Liver (tissue), 9 donors: ENCODE results near the gene TCAIM. TPM values are rescaled to one million over a fixed set of nuclear protein-coding genes. Genes with fewer than 3 reads are reported as not detected.

ENCODE experiments used
- DNase-seq: peaks from one replicate; pipeline ENCODE4 v3.0.0-alpha.2; 2017; ENCODE audit warnings: low spot score
- H3K27ac ChIP-seq, 2 donors: one replicate each; pipeline ENCODE4 v1.7.0; 2013; ENCODE audit warnings: inconsistent platforms in 2 of 2, low read length in 2 of 2, control low read depth in 1 of 2, low read depth in 1 of 2, mild to moderate bottlenecking in 1 of 2
- H3K27me3 ChIP-seq, 4 donors: one replicate each; pipeline versions ENCODE4 v1.6.1 to v1.7.0; 2013; ENCODE audit warnings: low read length in 3 of 4, inconsistent platforms in 1 of 4, mild to moderate bottlenecking in 1 of 4, moderate library complexity in 1 of 4; ENCODE audit not compliant: control insufficient read depth in 4 of 4, insufficient read depth in 4 of 4
- H3K36me3 ChIP-seq, 4 donors: one replicate each; pipeline versions ENCODE4 v1.6.1 to v1.7.0; 2013; ENCODE audit warnings: low read length in 3 of 4, mild to moderate bottlenecking in 3 of 4, low read depth in 1 of 4, moderate library complexity in 1 of 4; ENCODE audit not compliant: control insufficient read depth in 4 of 4, insufficient read depth in 3 of 4
- H3K4me1 ChIP-seq, 4 donors: one replicate each; pipeline versions ENCODE4 v1.6.1 to v1.7.0; 2013; ENCODE audit warnings: low read length in 3 of 4, mild to moderate bottlenecking in 3 of 4, moderate library complexity in 1 of 4; ENCODE audit not compliant: control insufficient read depth in 4 of 4, insufficient read depth in 4 of 4
- H3K4me3 ChIP-seq, 3 donors: one replicate each; pipeline versions ENCODE4 v1.6.1 to v1.7.0; 2013; ENCODE audit warnings: low read length in 3 of 3, control low read depth in 1 of 3, low read depth in 1 of 3, mild to moderate bottlenecking in 1 of 3
- H3K9ac ChIP-seq, 2 donors: one replicate each; pipeline ENCODE4 v1.7.0; 2013; ENCODE audit warnings: low read length in 2 of 2, mild to moderate bottlenecking in 2 of 2, moderate library complexity in 2 of 2, control low read depth in 1 of 2, low read depth in 1 of 2
- H3K9me3 ChIP-seq, 4 donors: one replicate each; pipeline versions ENCODE4 v1.6.1 to v1.7.0; 2013; ENCODE audit warnings: low read length in 3 of 4; ENCODE audit not compliant: control insufficient read depth in 4 of 4
- EGR1 ChIP-seq, 2 donors: IDR thresholded peaks; 2 replicates each; pipeline ENCODE4 v1.6.1; 2016 to 2018; ENCODE audit warnings: antibody characterized with exemption in 2 of 2, low read depth in 2 of 2
- FOXA1 ChIP-seq: IDR thresholded peaks from 2 replicates; pipeline ENCODE4 v1.6.1; 2016; ENCODE audit warnings: antibody characterized with exemption
- FOXA2 ChIP-seq: IDR thresholded peaks from 2 replicates; pipeline ENCODE4 v1.6.1; 2016; ENCODE audit warnings: antibody characterized with exemption
- GABPA ChIP-seq, 2 donors: IDR thresholded peaks in 1 of 2; conservative IDR thresholded peaks in 1 of 2; 2 replicates each; pipeline ENCODE4 v1.6.1; 2016; ENCODE audit warnings: antibody characterized with exemption in 2 of 2, mild to moderate bottlenecking in 1 of 2, moderate library complexity in 1 of 2
- HNF4A ChIP-seq, 2 donors: conservative IDR thresholded peaks; 2 replicates each; pipeline ENCODE4 v1.6.1; 2016; ENCODE audit warnings: antibody characterized with exemption in 2 of 2, mild to moderate bottlenecking in 2 of 2
- HNF4G ChIP-seq: IDR thresholded peaks from 2 replicates; pipeline ENCODE4 v1.6.1; 2016; ENCODE audit warnings: antibody characterized with exemption
- JUND ChIP-seq, 2 donors: IDR thresholded peaks; 2 replicates each; pipeline ENCODE4 v1.6.1; 2016; ENCODE audit warnings: antibody characterized with exemption in 2 of 2
- NR2F2 ChIP-seq: IDR thresholded peaks from 2 replicates; pipeline ENCODE4 v1.6.1; 2016; ENCODE audit warnings: antibody characterized with exemption
- RAD21 ChIP-seq, 2 donors: IDR thresholded peaks; 2 replicates each; pipeline ENCODE4 v1.6.1; 2016; ENCODE audit warnings: antibody characterized with exemption in 2 of 2, mild to moderate bottlenecking in 2 of 2
- RXRA ChIP-seq, 2 donors: IDR thresholded peaks; 2 replicates each; pipeline ENCODE4 v1.6.1; 2017 to 2018; ENCODE audit warnings: antibody characterized with exemption in 2 of 2, mild to moderate bottlenecking in 1 of 2
- SP1 ChIP-seq: IDR thresholded peaks from 2 replicates; pipeline ENCODE4 v1.6.1; 2018; ENCODE audit warnings: antibody characterized with exemption, mild to moderate bottlenecking
- TAF1 ChIP-seq: conservative IDR thresholded peaks from 2 replicates; pipeline ENCODE4 v1.6.1; 2016; ENCODE audit warnings: antibody characterized with exemption, mild to moderate bottlenecking
- YY1 ChIP-seq: IDR thresholded peaks from 2 replicates; pipeline ENCODE4 v1.6.1; 2016; ENCODE audit warnings: antibody characterized with exemption, mild to moderate bottlenecking
- WGBS: extraction: QIAGEN DNeasy Blood & Tissue Kit; methylation state at CpG from one replicate; pipeline ENCODE4 v1.1.7; 2013; 5-methylcytosine and 5-hydroxymethylcytosine counted together
- polyA plus RNA-seq, 2 donors: library from polyadenylated mRNA; stranded (reverse) in 1 of 2; unstranded in 1 of 2; fragments of 200-250 nt in 1 of 2; fragments of >200 nt in 1 of 2; fragmentation: Nextera tagmentation in 1 of 2; extraction: Ambion mirVana in 1 of 2; gene quantifications; one replicate each; pipeline versions ENCODE4 v1.2.1 to v1.2.3, GENCODE V29; 2013 to 2015
- total RNA-seq, 2 donors: library from RNA; depleted of rRNA; stranded (reverse); fragments of >200 nt; gene quantifications; one replicate each; pipeline ENCODE4 v1.2.3, GENCODE V29; 2014
- TF ChIP-seq, protein P1 (sequence below): IDR thresholded peaks from 2 replicates; pipeline ENCODE4 v1.6.1; 2016; ENCODE audit warnings: antibody characterized with exemption
- TF ChIP-seq, protein P2 (sequence below): IDR thresholded peaks from 2 replicates; pipeline ENCODE4 v1.6.1; 2016; ENCODE audit warnings: antibody characterized with exemption
- TF ChIP-seq, protein P3 (sequence below): IDR thresholded peaks from 2 replicates; pipeline ENCODE4 v1.6.1; 2016; ENCODE audit warnings: antibody characterized with exemption
- TF ChIP-seq, protein P4 (sequence below): fragments of 150-350 bp; IDR thresholded peaks from 2 replicates; pipeline ENCODE4 v1.5.1; 2017; ENCODE audit warnings: improper control_type of control experiment, low read depth, low read length; ENCODE audit not compliant: missing input control
- TF ChIP-seq, protein P5 (sequence below): IDR thresholded peaks from 2 replicates; pipeline ENCODE4 v1.6.1; 2016; ENCODE audit warnings: antibody characterized with exemption, mild to moderate bottlenecking
- donor health status: healthy.
- donor health status: healthy.
- donor health status: healthy.
- donor health status: healthy.
- donor health status: healthy.

The TCAIM gene
- total and polyA plus RNA-seq, 4 donors = 21.0 to 46.6 (median 24.0) TPM

DNA sequence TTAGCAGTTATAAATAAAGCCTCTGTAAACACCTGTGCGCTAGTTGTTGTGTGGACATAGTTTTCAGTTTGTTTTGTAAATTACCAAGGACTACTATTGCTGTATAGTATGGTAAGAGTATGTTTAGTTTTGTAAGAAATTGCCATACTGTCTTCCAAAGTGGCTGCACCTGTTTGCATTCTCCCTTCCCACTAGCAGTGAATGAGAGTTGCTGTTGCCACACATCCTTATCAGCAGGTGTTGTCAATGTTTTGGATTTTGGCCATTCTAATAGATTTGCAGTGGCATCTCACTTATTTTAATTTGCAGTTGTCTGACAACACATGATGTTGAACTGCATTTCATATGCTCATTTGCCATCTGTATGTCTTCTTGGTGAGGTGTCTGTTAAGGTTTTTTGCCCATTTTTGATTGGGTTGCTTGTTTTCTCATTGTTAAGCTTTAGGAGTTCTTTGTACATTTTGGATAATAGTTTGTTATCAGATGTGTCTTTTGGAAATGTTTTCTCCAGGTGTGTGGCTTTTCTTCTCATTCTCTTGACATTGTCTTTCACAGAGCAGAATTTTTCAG is 14.9 kb downstream of the TCAIM start:
- H3K9ac ChIP-seq = no peak overlapping the region
- TF ChIP-seq SP1 = no peak
- no peak for TF ChIP-seq FOXA2
- TF ChIP-seq JUND (IDR thresholded peaks at IDR 0.05) = no peak
- TF ChIP-seq NR2F2 = no peak
- TF ChIP-seq GABPA (IDR thresholded peaks at IDR 0.05 in 1 of 2, conservative IDR thresholded peaks at IDR 0.05 in 1 of 2) = no peak
- peaks cover 3 to 36% (median 10%) of the 10 kb centered on the region in 4 donors for H3K4me1 ChIP-seq
- H3K27me3 ChIP-seq = no peaks in the 10 kb centered on the region
- DNase-seq = no peak
- H3K27ac ChIP-seq = no peak overlapping the region
- WGBS = 53% methylated on average over 1 of the region's 1 CpG
- H3K36me3 ChIP-seq = peaks cover 0 to under 1% (median 0%) of the 10 kb centered on the region in 4 donors
- no peaks in the 10 kb centered on the region for H3K9me3 ChIP-seq
- H3K4me3 ChIP-seq = no peak overlapping the region

DNA sequence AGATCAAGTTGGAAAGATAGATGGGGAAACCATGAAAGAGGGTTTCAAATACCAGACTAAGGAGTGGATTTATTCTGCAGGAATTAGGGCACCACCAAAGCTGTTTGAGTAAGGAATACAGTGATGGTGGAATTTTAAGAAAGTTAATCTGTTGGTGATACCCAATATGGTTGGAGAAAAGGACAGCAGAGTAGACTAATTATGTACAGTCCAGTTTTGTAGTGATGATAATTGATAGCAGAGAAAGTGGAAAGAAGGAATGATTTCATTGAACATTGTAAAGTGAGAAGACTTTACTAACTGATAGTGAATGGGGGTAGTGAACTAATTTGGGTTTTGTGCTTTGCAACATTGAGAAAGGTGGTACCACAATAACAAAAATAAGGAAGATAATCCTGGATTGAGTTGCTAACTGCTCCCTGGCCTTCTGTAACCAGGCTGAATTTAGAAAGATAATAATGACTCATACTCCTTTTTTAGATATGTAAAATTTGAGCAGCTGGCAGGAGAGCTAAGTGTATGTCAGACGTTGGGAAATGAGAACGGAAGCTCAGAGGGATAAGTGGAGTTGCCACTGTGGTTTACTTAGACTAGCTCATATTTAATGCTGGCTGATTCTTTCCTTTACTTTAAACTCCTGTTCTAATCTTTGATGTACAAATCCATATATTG is 16.9 kb downstream of the TCAIM start:
- Histone ChIP-seq H3K27me3 (no peaks in the 10 kb centered on the region), H3K9ac (no peak overlapping the region), H3K36me3 (peaks cover 0 to 2% (median under 1%) of the 10 kb centered on the region in 4 donors), H3K27ac (peak overlapping the region; percentile 55 to 57), H3K4me1 (peaks cover 9 to 53% (median 23%) of the 10 kb centered on the region in 4 donors), H3K9me3 (no peaks in the 10 kb centered on the region), H3K4me3 (no peak overlapping the region)
- WGBS = 24% methylated on average over 2 of the region's 2 CpGs
- TF ChIP-seq HNF4A (conservative IDR thresholded peaks at IDR 0.05) (peak in 1 of 2 donors; percentile 15), NR2F2 (no peak), GABPA (IDR thresholded peaks at IDR 0.05 in 1 of 2, conservative IDR thresholded peaks at IDR 0.05 in 1 of 2) (no peak), FOXA1 (no peak), EGR1 (IDR thresholded peaks at IDR 0.05; ENCODE audit: low read depth in 2 of 2) (no peak), FOXA2 (peak; percentile 41), TAF1 (no peak), RXRA (IDR thresholded peaks at IDR 0.05) (peak in 1 of 2 donors; percentile 44), SP1 (no peak), RAD21 (IDR thresholded peaks at IDR 0.05) (peak in 1 of 2 donors; percentile 14), JUND (IDR thresholded peaks at IDR 0.05) (peak; percentile 92 to 95), YY1 (peak; percentile 37), HNF4G (no peak)
- TF ChIP-seq, protein P1, sequence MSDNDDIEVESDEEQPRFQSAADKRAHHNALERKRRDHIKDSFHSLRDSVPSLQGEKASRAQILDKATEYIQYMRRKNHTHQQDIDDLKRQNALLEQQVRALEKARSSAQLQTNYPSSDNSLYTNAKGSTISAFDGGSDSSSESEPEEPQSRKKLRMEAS = peak; percentile 29
- TF ChIP-seq, protein P2, sequence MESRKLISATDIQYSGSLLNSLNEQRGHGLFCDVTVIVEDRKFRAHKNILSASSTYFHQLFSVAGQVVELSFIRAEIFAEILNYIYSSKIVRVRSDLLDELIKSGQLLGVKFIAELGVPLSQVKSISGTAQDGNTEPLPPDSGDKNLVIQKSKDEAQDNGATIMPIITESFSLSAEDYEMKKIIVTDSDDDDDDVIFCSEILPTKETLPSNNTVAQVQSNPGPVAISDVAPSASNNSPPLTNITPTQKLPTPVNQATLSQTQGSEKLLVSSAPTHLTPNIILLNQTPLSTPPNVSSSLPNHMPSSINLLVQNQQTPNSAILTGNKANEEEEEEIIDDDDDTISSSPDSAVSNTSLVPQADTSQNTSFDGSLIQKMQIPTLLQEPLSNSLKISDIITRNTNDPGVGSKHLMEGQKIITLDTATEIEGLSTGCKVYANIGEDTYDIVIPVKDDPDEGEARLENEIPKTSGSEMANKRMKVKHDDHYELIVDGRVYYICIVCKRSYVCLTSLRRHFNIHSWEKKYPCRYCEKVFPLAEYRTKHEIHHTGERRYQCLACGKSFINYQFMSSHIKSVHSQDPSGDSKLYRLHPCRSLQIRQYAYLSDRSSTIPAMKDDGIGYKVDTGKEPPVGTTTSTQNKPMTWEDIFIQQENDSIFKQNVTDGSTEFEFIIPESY = peak; percentile 46
- TF ChIP-seq, protein P3, sequence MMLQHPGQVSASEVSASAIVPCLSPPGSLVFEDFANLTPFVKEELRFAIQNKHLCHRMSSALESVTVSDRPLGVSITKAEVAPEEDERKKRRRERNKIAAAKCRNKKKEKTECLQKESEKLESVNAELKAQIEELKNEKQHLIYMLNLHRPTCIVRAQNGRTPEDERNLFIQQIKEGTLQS = peak; percentile 84
- TF ChIP-seq, protein P4, sequence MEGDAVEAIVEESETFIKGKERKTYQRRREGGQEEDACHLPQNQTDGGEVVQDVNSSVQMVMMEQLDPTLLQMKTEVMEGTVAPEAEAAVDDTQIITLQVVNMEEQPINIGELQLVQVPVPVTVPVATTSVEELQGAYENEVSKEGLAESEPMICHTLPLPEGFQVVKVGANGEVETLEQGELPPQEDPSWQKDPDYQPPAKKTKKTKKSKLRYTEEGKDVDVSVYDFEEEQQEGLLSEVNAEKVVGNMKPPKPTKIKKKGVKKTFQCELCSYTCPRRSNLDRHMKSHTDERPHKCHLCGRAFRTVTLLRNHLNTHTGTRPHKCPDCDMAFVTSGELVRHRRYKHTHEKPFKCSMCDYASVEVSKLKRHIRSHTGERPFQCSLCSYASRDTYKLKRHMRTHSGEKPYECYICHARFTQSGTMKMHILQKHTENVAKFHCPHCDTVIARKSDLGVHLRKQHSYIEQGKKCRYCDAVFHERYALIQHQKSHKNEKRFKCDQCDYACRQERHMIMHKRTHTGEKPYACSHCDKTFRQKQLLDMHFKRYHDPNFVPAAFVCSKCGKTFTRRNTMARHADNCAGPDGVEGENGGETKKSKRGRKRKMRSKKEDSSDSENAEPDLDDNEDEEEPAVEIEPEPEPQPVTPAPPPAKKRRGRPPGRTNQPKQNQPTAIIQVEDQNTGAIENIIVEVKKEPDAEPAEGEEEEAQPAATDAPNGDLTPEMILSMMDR = no peak
- TF ChIP-seq, protein P5, sequence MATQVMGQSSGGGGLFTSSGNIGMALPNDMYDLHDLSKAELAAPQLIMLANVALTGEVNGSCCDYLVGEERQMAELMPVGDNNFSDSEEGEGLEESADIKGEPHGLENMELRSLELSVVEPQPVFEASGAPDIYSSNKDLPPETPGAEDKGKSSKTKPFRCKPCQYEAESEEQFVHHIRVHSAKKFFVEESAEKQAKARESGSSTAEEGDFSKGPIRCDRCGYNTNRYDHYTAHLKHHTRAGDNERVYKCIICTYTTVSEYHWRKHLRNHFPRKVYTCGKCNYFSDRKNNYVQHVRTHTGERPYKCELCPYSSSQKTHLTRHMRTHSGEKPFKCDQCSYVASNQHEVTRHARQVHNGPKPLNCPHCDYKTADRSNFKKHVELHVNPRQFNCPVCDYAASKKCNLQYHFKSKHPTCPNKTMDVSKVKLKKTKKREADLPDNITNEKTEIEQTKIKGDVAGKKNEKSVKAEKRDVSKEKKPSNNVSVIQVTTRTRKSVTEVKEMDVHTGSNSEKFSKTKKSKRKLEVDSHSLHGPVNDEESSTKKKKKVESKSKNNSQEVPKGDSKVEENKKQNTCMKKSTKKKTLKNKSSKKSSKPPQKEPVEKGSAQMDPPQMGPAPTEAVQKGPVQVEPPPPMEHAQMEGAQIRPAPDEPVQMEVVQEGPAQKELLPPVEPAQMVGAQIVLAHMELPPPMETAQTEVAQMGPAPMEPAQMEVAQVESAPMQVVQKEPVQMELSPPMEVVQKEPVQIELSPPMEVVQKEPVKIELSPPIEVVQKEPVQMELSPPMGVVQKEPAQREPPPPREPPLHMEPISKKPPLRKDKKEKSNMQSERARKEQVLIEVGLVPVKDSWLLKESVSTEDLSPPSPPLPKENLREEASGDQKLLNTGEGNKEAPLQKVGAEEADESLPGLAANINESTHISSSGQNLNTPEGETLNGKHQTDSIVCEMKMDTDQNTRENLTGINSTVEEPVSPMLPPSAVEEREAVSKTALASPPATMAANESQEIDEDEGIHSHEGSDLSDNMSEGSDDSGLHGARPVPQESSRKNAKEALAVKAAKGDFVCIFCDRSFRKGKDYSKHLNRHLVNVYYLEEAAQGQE = no peak
- no peak for DNase-seq
